Pancreas (tissue), 10 donors: ENCODE measurements around the gene ASIC2. TPM values are rescaled to one million over a fixed set of nuclear protein-coding genes. Genes with fewer than 3 reads are reported as not detected.

Experiments used
- ATAC-seq, 4 donors: fragments of 200-7000 bp; cut with Tn5 transposase; one replicate each; pipeline versions ENCODE4 v1.8.0 to v1.9.1; 2020; ENCODE audit warnings: mild to moderate bottlenecking in 4 of 4, moderate library complexity in 4 of 4
- DNase-seq, 6 donors: peaks; one replicate each; pipeline ENCODE4 v3.0.0-alpha.2; 2020
- FAIRE-seq: peaks from 2 replicates; lab custom pipeline; 2012; peaks lifted over from hg19 to GRCh38; lab: Jason Lieb, UNC
- H3K27ac ChIP-seq, 4 donors: fragments of 200-600 bp; sonication (generic); 1 replicate in 3 of 4; 2 replicates in 1 of 4; pipeline versions ENCODE4 v1.5.0 to v1.8.0; 2020
- H3K27me3 ChIP-seq, 4 donors: fragments of 200-600 bp; one replicate each; pipeline ENCODE4 v1.8.0; 2021
- H3K36me3 ChIP-seq, 3 donors: fragments of 200-600 bp; sonication (generic) in 1 of 3; one replicate each; pipeline versions ENCODE4 v1.5.0 to v1.8.0; 2020 to 2021
- H3K4me1 ChIP-seq, 3 donors: fragments of 200-600 bp; one replicate each; pipeline ENCODE4 v1.8.0; 2021
- H3K4me3 ChIP-seq, 4 donors: fragments of 200-600 bp; sonication (generic) in 2 of 4; one replicate each; pipeline versions ENCODE4 v1.5.0 to v1.8.0; 2020 to 2021
- H3K9me3 ChIP-seq, 4 donors: fragments of 200-600 bp; one replicate each; pipeline ENCODE4 v1.8.0; 2021
- CTCF ChIP-seq, 4 donors: fragments of 200-600 bp; sonication (generic) in 3 of 4; IDR thresholded peaks; one replicate each; pipeline versions ENCODE4 v1.5.0 to v1.8.0; 2021; ENCODE audit warnings: antibody characterized with exemption in 4 of 4
- WGBS, 2 donors: extraction: QIAGEN DNeasy Blood & Tissue Kit; methylation state at CpG; one replicate each; pipeline ENCODE4 v1.1.7; 2013; 5-methylcytosine and 5-hydroxymethylcytosine counted together
- intact Hi-C, 3 donors: fragments of 100-400 bp; cut with DNase I; formaldehyde crosslinking; loops; one replicate each; pipeline versions ENCODE4 v1.11.1 to v1.14.2; 2022
- polyA plus RNA-seq, 2 donors: library from polyadenylated mRNA; stranded (reverse); fragments of 200-250 nt; gene quantifications; one replicate each; pipeline ENCODE4 v1.2.3, GENCODE V29; 2013
- total RNA-seq, 6 donors: library from RNA; stranded (reverse); fragmentation: NEBNext Ultra II Directional in 4 of 6; extraction: Animal tissue kit (Norgen Biotek cat#: 25700) in 4 of 6; gene quantifications; one replicate each; pipeline versions ENCODE4 v1.2.1 to v1.2.4, GENCODE V29; 2021 to 2023
- donor health status: healthy with polysubstance abuse.
- donor health status: DM: no; HTN: no; CAD: no; lungs with moderate emphysema.
- donor health status: DM: no; HTN: no; CAD: no.
- donor health status: control.
- donor health status: control.
- donor health status: Bipolar disorder and iron deficiency.
- donor health status: DM: yes; HTN: yes; CAD: no.
- donor health status: DM: no; HTN: no; CAD: no.
- donor health status: DM: no; HTN: no; CAD: no.
- donor health status: DM: yes; HTN: yes; CAD: no.

The ASIC2 gene
- total and polyA plus RNA-seq, 8 donors, result 0.09 to 0.14 (median 0.09) TPM; not detected in 5

- no peaks in the 10 kb centered on the region for H3K9me3 ChIP-seq
- peaks cover 0 to 4% (median 1%) of the 10 kb centered on the region in 4 donors for H3K27me3 ChIP-seq
- FAIRE-seq (no peak), ATAC-seq (peak in 2 of 4 donors; percentile 65), DNase-seq (peak in 2 of 6 donors; percentile 29 to 69)
- 2 to 3% methylated on average over 3 of the region's 3 CpGs for WGBS, 2 donors
- H3K36me3 ChIP-seq, result no peaks in the 10 kb centered on the region
- H3K27ac ChIP-seq, result no peak overlapping the region
- peak in 1 of 4 donors; percentile 41 for TF ChIP-seq CTCF (IDR thresholded peaks at IDR 0.05)
- intact Hi-C loops, result no loop called here
- no peaks in the 10 kb centered on the region for H3K4me1 ChIP-seq
- no peak overlapping the region for H3K4me3 ChIP-seq
Measured at GRCh38 chr17:33038740-33039139, 254.4 kb downstream of the ASIC2 start.

- Histone ChIP-seq H3K4me1 (no peaks in the 10 kb centered on the region), H3K9me3 (no peaks in the 10 kb centered on the region), H3K36me3 (no peaks in the 10 kb centered on the region), H3K4me3 (no peak overlapping the region), H3K27ac (no peak overlapping the region), H3K27me3 (peaks cover 0 to 4% (median 1%) of the 10 kb centered on the region in 4 donors)
- WGBS, 2 donors, result 88 to 97% methylated on average over 4 of the region's 4 CpGs
- no peak for ATAC-seq
- FAIRE-seq, result no peak
- intact Hi-C loops, result no loop called here
- no peak for TF ChIP-seq CTCF (IDR thresholded peaks at IDR 0.05)
- DNase-seq, result no peak
Measured at GRCh38 chr17:33033176-33033575, 259.9 kb downstream of the ASIC2 start.

GRCh38 chr17:33028778-33029177, 264.3 kb downstream of the ASIC2 start:
- FAIRE-seq (no peak), DNase-seq (no peak), ATAC-seq (no peak)
- Histone ChIP-seq H3K4me1 (no peaks in the 10 kb centered on the region), H3K4me3 (no peak overlapping the region), H3K9me3 (no peaks in the 10 kb centered on the region), H3K27me3 (no peaks in the 10 kb centered on the region), H3K36me3 (no peaks in the 10 kb centered on the region), H3K27ac (no peak overlapping the region)
- intact Hi-C loops, result no loop called here
- TF ChIP-seq CTCF (IDR thresholded peaks at IDR 0.05), result no peak
- WGBS, 2 donors, result 89 to 93% methylated on average over 1 of the region's 1 CpG

- H3K9me3 ChIP-seq, result no peaks in the 10 kb centered on the region
- H3K36me3 ChIP-seq, result no peaks in the 10 kb centered on the region
- no peak for TF ChIP-seq CTCF (IDR thresholded peaks at IDR 0.05)
- H3K4me1 ChIP-seq, result no peaks in the 10 kb centered on the region
- no peak for ATAC-seq
- 78 to 83% methylated on average over 8 of the region's 8 CpGs for whole genome bisulfite sequencing, 2 donors
- no peaks in the 10 kb centered on the region for H3K27me3 ChIP-seq
- no peak overlapping the region for H3K4me3 ChIP-seq
- H3K27ac ChIP-seq, result no peak overlapping the region
- FAIRE-seq, result no peak
- intact Hi-C loops, result no loop called here
- no peak for DNase-seq
Measured at GRCh38 chr17:33028061-33028460, 265.0 kb downstream of the ASIC2 start.

GRCh38 chr17:33024688-33025486, 268.2 kb downstream of the ASIC2 start:
- no peak overlapping the region for H3K27ac ChIP-seq
- no peaks in the 10 kb centered on the region for H3K4me1 ChIP-seq
- no peak for ATAC-seq
- no peak for TF ChIP-seq CTCF (IDR thresholded peaks at IDR 0.05)
- no peaks in the 10 kb centered on the region for H3K36me3 ChIP-seq
- no peak for FAIRE-seq
- no peaks in the 10 kb centered on the region for H3K9me3 ChIP-seq
- H3K4me3 ChIP-seq, result no peak overlapping the region
- DNase-seq, result no peak
- no peaks in the 10 kb centered on the region for H3K27me3 ChIP-seq
- intact Hi-C loops, result no loop called here
- 69 to 75% methylated on average over 3 of the region's 3 CpGs for WGBS, 2 donors
